CD4-positive, alpha-beta T cell treated with Interleukin-6 for 4 hours (primary cell): ENCODE data around the gene RAF1.
A peak's percentile ranks its signal among the peaks of the same experiment; 100 is the strongest.
"Not testable (repeated sequence)": the region's sequence is repeated elsewhere in the genome, so short reads cannot be mapped to it uniquely, and the experiment has no call there.

ENCODE experiments used
- DNase-seq: peaks from one replicate; pipeline ENCODE4 v3.0.0-alpha.2; 2020; ENCODE audit warnings: mixed read lengths

The RAF1 gene

GRCh38 chr3:12675115-12675810, 11.3 kb upstream of the RAF1 start:
- DNase-seq = no peak

GRCh38 chr3:12673956-12674736, 10.2 kb upstream of the RAF1 start:
- DNase-seq = not testable (repeated sequence)

GRCh38 chr3:12671120-12671450, 7.2 kb upstream of the RAF1 start:
- no peak for DNase-seq

DNA sequence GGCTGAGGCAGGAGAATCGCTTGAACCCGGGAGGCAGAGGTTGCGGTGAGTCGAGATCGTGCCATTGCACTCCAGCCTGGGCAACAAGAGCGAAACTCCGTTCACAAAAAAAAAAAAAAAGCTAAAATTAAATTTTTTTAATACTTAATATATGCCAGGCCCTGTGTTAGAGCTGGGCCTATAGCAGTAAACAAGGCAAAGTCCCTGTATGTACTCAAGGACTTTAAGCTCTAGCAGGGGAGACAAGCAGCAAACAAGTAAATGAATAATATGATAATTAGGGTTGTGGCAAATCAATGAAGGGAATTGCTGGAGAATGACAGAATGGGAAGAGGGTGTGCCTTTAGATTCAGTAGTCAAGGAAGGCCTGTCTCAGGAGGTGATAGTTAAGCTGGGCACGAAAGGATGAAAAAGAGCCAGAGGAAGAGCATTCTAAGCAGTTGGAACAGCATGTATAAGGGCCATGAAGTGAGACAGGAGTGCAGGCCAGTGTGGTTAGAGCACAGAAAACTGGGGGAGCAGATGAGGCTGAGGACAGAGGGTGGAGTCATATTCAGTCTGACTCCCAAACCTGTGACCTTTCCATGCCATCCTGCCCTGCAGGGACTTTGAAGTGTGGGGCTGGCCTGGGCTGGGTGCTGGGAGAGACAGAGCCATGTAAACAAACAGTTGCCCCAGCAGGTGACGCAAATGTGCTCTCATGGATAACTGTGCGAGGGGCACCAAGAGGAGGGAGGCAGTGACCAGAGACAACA, 6.6 kb upstream of the RAF1 start:
- no peak for DNase-seq

- peak; percentile 62 for DNase-seq
Measured at GRCh38 chr3:12663401-12663935, 449 bp downstream of the RAF1 start.

DNA sequence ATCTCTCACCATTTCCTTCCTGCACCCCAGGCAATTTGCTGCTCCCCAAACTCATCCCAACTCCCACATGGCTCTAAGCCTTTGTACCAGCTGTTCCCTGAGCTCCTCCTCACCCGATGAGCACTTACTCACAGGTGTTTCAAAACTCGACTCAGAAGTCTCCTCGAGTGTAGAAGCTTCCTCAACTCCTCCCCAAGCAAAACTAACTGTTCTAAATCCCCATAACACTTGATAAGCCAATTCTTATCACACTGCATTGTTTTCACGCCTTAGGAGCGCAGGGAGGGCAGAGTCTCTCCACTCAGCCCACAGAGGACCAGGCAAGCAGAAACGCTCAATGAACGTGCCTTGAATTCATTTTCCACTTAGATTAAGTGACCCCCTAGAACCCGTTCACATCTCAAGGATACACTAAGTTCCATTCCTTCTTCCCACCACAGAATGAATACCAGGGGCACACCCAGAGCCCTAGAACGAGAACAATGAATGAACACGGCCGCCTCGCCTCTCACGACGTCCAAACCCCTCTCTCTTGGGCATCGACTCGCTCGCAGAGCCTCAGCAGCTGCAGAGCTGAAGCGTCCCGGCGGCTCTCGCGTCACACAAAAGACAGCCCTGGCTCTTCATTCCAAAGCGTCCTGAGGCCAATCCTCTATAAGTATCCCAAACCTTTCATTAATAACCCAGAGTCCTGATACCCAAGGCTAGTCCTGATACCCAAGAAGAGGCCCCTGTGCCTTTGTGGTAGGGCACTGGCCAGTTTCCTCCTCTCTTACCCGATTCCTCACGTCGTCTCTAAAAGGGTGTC, 1.1 kb downstream of the RAF1 start:
- DNase-seq = peak; percentile 41

- no peak for DNase-seq
Measured at GRCh38 chr3:12661926-12662592, 1.9 kb downstream of the RAF1 start.

- not testable (repeated sequence) for DNase-seq
Measured at GRCh38 chr3:12661375-12661774, 2.5 kb downstream of the RAF1 start.

GRCh38 chr3:12660196-12660595, 3.7 kb downstream of the RAF1 start:
- no peak for DNase-seq

DNA sequence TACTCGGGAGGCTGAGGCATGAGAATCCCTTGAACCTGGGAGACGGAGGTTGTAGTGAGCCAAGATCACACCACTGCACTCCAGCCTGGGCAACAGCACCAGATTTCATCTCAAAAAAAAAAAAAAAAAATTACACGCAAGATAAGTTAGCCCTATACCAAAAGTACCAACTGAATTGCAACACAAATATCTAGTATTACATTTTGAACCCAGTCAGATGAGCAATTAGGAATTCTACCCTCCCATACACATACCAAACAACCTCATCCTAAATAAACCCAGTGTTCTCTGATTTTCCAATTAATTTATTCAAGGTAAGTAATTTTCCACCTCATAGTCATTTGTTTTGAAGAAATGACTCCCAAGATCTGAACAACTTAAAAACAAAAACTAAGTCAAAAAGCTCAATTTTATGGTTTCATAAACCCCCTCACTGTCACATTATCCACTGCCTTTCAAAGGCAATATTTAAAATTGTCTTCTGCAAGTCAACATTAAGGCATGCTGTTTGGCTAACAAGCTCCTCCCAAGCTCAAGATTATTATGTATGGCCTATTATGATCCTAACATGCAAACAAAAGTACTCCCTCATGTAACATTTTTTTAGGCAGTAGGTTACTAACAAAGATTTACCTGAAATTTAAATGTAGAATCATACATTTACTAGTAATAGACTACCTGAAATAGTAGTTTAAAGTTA, 4.5 kb downstream of the RAF1 start:
- DNase-seq = no peak

DNA sequence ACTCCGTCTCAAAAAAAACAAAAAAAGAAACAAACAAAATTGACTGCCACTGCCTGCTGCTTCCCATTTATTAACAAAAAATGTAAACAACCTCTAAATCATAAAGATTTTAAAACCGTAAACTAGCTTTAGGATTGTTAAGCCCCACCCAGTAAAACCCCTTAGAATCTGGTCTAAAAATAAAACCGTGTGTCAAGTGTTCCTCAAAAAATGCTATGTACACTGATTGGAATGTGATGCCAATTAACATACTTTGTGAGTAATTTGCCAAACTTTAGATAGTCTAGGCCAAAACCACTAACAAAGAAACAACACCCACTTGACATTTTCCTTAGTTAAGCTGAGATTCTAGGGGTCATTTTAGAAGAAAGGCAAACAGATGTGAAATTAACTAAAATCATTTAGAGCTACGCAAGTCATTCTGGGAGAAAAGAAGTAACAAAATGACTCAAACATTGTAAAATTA, 5.3 kb downstream of the RAF1 start:
- no peak for DNase-seq

GRCh38 chr3:12656850-12657249, 7.1 kb downstream of the RAF1 start:
- no peak for DNase-seq

GRCh38 chr3:12656193-12656592, 7.7 kb downstream of the RAF1 start:
- DNase-seq = no peak

GRCh38 chr3:12655701-12656100, 8.2 kb downstream of the RAF1 start:
- DNase-seq = no peak

DNA sequence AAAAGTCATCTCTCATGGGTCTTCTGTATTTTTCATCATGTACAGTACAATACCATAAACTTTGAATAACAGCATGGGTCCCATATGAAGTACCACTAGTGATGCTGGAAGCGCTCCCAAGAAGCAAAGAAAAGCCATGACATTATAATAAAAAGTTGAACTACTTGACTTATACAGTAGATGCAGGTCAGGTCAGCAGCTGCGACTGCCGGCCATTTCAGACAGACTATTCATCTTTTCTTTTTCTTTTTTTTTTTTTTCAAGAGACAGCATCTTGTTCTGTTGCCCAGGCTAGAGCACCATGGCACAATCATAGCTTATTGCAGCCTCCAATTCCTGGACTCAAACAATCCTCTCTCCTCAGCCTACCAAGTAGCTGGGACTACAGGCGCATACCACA, 10.2 kb downstream of the RAF1 start:
- no peak for DNase-seq

- no peak for DNase-seq
Measured at GRCh38 chr3:12648384-12648959, 15.4 kb downstream of the RAF1 start.

GRCh38 chr3:12644331-12644937, 19.5 kb downstream of the RAF1 start:
- no peak for DNase-seq

- DNase-seq = no peak
Measured at GRCh38 chr3:12643724-12644123, 20.2 kb downstream of the RAF1 start.

GRCh38 chr3:12643010-12643380, 20.9 kb downstream of the RAF1 start:
- DNase-seq = no peak

DNA sequence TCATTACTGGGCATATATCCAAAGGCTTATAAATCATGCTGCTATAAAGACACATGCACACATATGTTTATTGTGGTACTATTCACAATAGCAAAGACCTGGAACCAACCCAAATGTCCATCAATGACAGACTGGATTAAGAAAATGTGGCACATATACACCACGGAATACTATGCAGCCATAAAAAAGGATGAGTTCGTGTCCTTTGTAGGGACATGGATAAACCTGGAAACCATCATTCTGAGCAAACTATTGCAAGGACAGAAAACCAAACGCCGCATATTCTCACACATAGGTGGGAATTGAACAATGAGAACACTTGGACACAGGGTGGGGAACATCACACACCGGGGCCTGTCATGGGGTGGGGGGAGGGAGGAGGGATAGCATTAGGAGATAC, 23.1 kb downstream of the RAF1 start:
- DNase-seq = not testable (repeated sequence)

- DNase-seq = no peak
Measured at GRCh38 chr3:12638105-12638504, 25.8 kb downstream of the RAF1 start.
